K562 (cell line): ENCODE data around the gene MPG. TPM values are rescaled to one million over a fixed set of nuclear protein-coding genes. Genes with fewer than 3 reads are reported as not detected.
A peak's percentile ranks its signal among the peaks of the same experiment; 100 is the strongest.

Source experiments
- BACH1 ChIP-seq: fragments of 200-800 bp; sonication (Bioruptor generic); IDR thresholded peaks from 2 replicates; pipeline ENCODE4 v1.6.1; 2016; ENCODE audit warnings: missing genetic modification characterization, missing compliant biosample characterization
- BRD9 ChIP-seq: fragments of 450-650 bp; IDR thresholded peaks from 2 replicates; pipeline ENCODE4 v1.6.1; 2018; ENCODE audit warnings: low read depth; ENCODE audit not compliant: partially characterized antibody
- BRF2 ChIP-seq: IDR thresholded peaks from 3 replicates; pipeline ENCODE4 v1.6.1; 2011; ENCODE audit warnings: borderline replicate concordance, mild to moderate bottlenecking; ENCODE audit not compliant: insufficient read length, insufficient read depth
- CHD1 ChIP-seq: fragments of 200-600 bp; sonication (generic); IDR thresholded peaks from one replicate; pipeline ENCODE4 v1.6.1; 2012; ENCODE audit warnings: mild to moderate bottlenecking, moderate library complexity, low read length, inconsistent platforms
- GTF2F1 ChIP-seq: IDR thresholded peaks from 2 replicates; pipeline ENCODE4 v1.6.1; 2011; ENCODE audit warnings: low read depth, low read length, improper control_type of control experiment
- HDAC6 ChIP-seq: IDR thresholded peaks from 2 replicates; pipeline ENCODE4 v1.6.1; 2012; ENCODE audit warnings: low read depth, mild to moderate bottlenecking, control low read depth, inconsistent platforms, low read length, moderate library complexity
- IRF2 ChIP-seq: sonication (generic); formaldehyde crosslinking; IDR thresholded peaks from 2 replicates; pipeline ENCODE4 v1.8.1; 2022; ENCODE audit warnings: mild to moderate bottlenecking, missing genetic modification reagents
- SIN3A ChIP-seq, 2 experiments: fragments of 150-350 bp in 1 of 2; IDR thresholded peaks; 2 replicates each; pipeline ENCODE4 v1.6.1; 2011 to 2016; ENCODE audit warnings: borderline replicate concordance in 2 of 2, low read depth in 2 of 2, low read length in 2 of 2, mild to moderate bottlenecking in 2 of 2, moderate library complexity in 2 of 2; ENCODE audit not compliant: control insufficient read depth in 1 of 2
- VEZF1 ChIP-seq: fragments of 200-800 bp; sonication (Bioruptor generic); IDR thresholded peaks from 2 replicates; pipeline ENCODE4 v1.6.1; 2017; ENCODE audit warnings: missing genetic modification characterization, missing compliant biosample characterization
- ZBTB33 ChIP-seq: sonication (generic); formaldehyde crosslinking; IDR thresholded peaks from 2 replicates; pipeline ENCODE4 v1.8.1; 2023; ENCODE audit warnings: mild to moderate bottlenecking, missing genetic modification reagents
- ZNF217 ChIP-seq: sonication (generic); formaldehyde crosslinking; IDR thresholded peaks from 2 replicates; pipeline ENCODE4 v1.8.0; 2022; ENCODE audit warnings: mild to moderate bottlenecking, missing genetic modification reagents
- ZNF407 ChIP-seq: fragments of 450-650 bp; IDR thresholded peaks from 2 replicates; pipeline ENCODE4 v1.6.1; 2016; ENCODE audit warnings: low read depth
- ZNF449 ChIP-seq: fragments of 250-450 bp; sonication (Bioruptor Pico); IDR thresholded peaks from 2 replicates; pipeline ENCODE4 v1.8.0; 2022; ENCODE audit warnings: moderate library complexity, mild to moderate bottlenecking, inconsistent platforms
- polyA plus RNA-seq, 8 experiments: library from polyadenylated mRNA; depleted of rRNA in 4 of 8; stranded (reverse) in 5 of 8; unstranded in 3 of 8; fragments of >200 nt; fragmentation: Nextera tagmentation in 2 of 8; fragmentation: Illumina TruSeq in 1 of 8; extraction: Ambion mirVana in 2 of 8; extraction: Trizol in 1 of 8; gene quantifications; 2 replicates each; pipeline versions ENCODE4 v1.2.1 to v1.2.3, GENCODE V29; 2011 to 2014; ENCODE audit warnings: inconsistent platforms in 1 of 8, missing spikeins in 1 of 8
- total RNA-seq, 7 experiments: library from RNA; depleted of rRNA in 6 of 7; stranded (reverse); fragments of >200 nt in 6 of 7; fragmentation: Illumina TruSeq in 2 of 7; extraction: Trizol in 2 of 7; gene quantifications; 2 replicates each; pipeline versions ENCODE4 v1.2.1 to v1.2.3, GENCODE V29; 2011 to 2021; ENCODE audit warnings: low replicate concordance in 1 of 7

The MPG gene
- total and polyA plus RNA-seq, 9 of the 15 experiments (the other 6 are each of a cell fraction or from before 2014, with no cell fraction given): 0.42 to 226 (median 36.2) TPM

GRCh38 chr16:86483-86952 is 8.5 kb downstream of the MPG start (continued):
- TF ChIP-seq VEZF1 (CRISPR knock-in tag) (no peak), CHD1 (no peak), GTF2F1 (no peak), IRF2 (no peak), ZNF449 (CRISPR knock-in tag) (no peak), BACH1 (tag) (no peak), ZNF217 (CRISPR knock-in tag) (no peak), ZNF407 (no peak), BRD9 (no peak), ZBTB33 (CRISPR knock-in tag) (peak; percentile 90), SIN3A (IDR thresholded peaks at IDR 0.05; ENCODE audit: borderline replicate concordance in 2 of 2, control insufficient read depth in 1 of 2, low read depth in 2 of 2, low read length in 2 of 2) (no peak), HDAC6 (no peak), BRF2 (no peak)
